RPMI8226 (cell line): Measurements from ENCODE around the gene TUT7.
A peak's percentile ranks its signal among the peaks of the same experiment; 100 is the strongest.
"Not testable (repeated sequence)": the region's sequence is repeated elsewhere in the genome, so short reads cannot be mapped to it uniquely, and the experiment has no call there.

ENCODE experiments used
- DNase-seq: peaks from one replicate; pipeline ENCODE4 v3.0.0-alpha.2; 2015

Gene TUT7

DNA sequence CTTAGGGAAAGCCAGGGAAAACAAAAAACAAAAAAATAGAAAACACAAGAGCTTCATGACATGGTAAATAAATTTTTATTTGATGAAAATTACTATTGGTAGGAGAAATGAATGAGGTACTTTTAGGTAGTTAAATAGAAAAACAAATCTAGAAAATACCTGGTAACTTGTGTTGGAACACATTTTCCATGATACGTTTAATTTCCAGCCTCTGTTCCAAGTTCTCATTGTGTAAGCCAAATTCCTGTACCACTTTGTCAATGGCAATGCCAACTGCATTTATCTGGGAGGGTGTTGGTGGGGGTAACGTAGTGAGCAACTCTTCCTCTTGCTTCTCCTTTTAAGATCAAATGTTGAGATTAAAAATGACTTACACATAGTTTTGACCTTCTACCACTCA lies 9.4 kb downstream of the TUT7 start:
- no peak for DNase-seq

DNA sequence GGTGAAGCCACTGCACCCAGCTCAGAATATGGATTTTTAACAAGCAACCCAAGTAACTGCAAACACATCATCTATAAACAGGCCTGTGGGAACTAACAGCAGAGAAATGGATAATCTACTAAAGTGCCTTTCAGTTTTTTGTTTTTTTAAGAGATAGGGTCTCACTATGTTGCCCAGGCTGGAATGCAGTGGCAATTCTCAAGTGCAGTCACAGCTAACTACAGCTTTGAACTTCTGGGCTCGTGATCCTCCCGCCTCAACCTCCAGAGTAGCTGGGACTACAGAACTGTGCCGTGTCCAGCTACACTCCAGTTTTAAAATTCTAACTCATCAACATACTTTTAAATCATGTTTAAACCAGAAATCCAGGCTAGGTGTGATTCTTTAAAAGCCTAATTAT lies 11.9 kb downstream of the TUT7 start:
- no peak for DNase-seq

DNA sequence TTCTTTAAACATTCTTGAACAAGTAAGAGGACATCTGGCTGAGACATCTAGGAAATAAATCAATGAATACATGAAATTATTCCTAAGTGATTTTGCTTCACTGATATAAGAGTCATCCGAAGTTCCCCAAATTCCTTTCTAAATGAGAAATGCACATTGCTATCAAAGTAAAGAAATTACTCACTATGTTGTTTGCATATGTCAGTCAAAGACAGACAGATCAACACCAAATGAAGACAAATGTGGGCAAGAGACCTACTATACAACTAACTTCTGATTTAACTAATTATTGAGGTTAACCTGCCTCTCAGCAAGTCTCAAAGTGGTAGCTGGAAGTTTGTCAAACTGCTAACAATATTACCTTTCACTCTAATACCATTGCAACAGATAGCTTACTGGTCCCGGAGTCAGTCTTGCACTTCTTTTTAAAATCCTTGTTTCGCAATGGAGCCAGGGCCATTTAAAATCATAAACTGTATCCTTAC lies 13.2 kb downstream of the TUT7 start:
- no peak for DNase-seq

DNA sequence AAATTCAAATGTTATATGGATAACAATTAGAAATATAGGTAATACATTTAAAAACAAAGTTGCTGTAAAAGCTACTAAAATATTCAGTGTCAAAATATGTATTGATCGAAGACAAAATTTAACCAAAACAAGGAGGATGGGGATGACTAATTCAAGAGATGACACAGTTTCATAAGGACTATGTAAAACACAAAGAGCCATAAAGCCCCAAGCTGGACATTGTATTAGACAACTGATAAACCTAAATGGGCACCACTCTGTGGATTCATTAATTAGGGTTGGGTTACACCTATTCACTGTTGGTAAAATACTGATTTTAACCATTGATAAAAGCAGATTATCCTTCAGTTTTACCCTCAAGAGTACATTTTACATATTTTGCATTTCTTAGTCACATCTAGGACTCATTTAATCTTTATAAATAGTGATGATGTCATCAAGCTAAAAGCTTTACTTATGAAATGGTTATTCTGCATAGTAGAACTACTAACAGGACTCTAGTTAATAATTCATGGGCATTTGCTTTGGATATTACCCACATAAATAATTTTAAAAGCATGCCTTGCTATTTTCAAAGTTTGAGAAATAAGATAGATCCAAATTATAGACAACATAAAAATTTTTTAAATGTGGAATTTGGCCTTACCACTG lies 13.7 kb downstream of the TUT7 start:
- no peak for DNase-seq

DNA sequence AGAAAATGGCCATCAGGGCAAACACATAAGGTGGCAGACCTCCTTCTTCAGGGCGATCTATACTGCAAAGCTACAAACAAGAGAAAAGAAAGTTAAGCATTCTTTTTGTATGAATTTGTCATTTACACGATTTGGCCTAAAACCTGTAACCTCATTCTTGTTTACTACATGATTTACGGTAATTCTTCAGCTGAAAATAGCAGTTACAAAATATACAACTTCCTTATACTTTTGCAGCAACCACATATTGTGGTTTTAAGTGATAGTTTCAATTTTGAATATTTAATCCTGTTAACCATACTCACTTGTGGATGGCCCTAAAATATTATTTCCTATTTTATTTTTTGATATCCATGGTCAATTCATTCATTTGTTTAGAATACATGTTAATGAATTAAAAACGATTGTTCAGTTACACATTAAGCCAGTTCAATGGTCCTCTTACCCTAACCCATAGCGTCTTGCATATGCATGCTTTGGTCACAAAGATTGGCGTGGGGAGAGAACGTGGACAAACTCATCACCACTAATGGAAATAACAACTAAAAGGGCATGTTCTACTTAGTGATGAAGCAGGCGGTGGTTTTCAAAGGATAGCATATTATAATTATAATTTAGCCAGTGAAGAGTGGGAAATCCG lies 16.6 kb downstream of the TUT7 start:
- DNase-seq: no peak

DNA sequence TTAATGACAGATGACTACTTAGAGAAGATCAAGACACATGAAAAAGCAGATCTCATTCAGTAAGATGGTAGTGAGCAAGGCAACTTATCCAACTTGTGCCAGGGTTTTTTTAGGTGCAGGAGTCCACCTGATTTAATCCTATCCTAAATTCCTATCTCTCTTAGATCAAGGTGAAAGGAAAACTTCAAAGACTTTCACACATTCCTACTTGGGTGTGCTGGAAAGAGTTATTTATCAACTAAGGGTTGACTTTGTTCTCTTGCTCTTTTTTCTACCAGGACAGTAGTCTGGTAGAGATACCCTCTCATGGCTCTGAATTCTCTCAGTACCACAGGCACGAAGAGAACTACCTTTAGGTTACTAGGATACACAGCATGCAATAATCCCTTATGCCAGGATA lies 18.2 kb downstream of the TUT7 start:
- DNase-seq: no peak

DNA sequence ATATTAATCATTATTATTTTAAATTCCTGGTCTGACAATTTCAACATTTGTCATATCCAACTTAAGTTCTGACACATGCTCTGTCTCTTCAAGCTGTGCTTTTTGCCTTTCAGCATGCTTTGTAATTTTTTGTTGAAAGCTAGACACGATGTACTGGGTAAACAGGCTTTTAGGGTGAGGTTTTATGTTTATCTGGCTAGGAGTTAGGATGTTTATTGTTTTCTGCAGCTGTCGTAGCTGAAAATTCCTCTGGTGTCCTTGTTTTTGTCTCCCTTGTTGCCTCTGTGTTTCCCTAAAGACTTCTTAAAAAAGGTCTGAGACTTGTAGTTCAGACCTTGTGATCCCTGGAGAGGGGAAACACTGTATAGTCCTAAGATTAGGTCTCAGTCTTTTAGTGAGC lies 20.6 kb downstream of the TUT7 start:
- no peak for DNase-seq

DNA sequence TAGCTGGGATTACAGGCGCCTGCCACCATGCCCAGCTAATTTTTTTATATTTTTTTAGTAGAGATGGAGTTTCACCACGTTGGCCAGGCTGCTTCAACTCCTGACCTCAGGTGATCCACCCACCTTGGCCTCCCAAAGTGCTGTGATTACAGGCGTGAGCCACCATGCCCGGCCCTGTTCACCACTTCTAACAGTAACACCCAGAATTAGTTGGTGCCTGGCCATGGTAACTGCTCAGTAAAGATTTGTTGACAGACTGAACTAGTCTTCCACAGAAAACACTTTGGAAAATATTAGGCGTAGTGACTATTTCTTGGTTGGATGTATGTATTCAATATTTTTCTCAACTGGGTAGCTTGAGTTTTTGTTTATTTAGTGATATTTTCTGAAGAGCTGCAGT lies 24.0 kb downstream of the TUT7 start:
- DNase-seq: no peak

DNA sequence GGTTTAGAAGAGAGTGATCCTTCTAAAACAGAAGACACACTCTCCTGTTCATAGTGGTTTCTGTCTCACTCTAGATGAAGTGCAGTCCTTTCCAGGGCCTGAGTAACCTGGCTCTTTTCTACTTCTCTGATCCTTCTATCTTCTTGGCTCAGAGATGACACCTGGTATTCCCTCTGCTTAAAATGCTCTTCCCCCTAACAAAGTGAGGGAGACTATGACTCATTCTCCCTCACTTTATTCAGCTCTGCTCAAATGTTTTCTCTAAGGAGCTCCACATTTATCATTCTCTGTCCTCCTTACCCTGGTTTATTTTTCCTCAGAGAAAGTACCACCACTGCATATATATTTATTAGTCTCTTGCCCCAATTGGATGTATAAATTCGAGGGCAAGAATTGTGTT lies 24.6 kb downstream of the TUT7 start:
- no peak for DNase-seq

DNA sequence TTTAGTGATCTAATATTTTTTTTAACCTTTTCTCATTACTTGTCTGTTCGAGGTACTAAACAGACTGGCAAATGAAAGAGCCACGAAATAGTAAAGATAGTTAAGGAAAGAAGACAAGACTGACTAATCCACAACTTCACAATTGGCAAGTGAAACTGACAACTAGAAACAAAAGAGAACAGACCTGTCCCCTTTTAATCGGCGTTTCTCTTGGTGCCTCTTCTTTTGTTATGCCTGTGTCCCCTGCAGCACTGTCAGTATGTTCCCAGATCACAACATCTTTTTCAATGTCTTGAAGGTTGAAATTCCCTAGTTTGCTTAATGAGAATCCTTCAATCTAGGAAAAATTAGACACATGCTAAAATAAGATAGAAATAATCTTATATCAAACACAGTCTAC lies 26.1 kb downstream of the TUT7 start:
- no peak for DNase-seq

DNA sequence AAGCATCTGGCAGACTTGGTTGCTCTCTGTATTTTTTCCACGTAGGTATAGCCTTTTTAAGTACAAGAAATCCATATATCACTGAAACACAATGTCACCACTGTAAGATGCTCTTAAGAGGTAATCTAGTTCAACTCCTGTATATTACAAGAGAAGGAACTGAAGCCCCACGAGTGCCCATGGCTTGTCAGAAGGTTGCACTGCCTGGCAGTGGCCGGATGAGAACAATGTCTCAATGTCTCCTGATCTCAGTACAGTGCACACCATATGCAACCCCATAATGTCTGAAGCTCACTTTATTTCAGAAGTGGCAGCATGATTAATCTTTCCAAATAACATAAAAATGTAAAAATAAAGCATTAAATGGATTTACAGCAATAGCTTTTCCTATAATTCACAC lies 27.7 kb downstream of the TUT7 start:
- no peak for DNase-seq

DNA sequence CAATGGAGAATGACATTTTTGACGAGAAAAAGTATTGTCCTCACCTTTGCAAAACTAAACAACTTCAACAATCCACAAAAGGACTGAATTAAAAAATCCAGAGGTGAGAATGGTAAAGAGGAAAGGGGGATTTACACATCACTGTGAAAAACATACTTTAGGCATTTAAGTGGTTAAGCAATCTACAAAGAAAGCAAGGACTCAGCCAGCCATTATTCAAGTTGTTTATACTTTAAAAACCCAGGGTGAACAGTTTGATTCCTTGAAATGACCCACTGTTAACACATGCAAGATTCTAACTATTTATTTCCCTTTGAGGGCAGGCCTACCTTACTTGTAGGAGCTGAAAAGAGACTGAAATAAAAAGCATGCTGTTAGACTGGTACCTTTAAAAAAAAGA lies 29.3 kb downstream of the TUT7 start:
- DNase-seq: no peak

DNA sequence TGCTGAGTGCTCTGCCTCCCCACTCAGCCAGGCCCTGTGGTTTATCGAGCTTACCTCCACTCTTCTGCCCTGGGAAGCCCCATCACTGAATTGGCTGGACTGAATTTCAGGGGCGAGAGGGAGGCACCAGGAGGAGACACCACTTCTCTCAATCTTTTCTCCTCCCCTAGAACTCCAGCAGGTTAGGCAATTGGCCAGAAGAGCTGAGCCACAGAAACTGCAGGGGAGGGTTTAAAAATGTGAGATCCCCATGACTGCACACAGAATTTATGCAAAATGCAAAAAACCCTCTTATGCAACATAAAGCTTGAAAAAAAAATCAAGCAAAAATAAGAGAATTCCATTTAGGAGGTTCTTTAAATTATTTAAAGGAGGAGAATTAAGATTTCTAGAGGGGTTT lies 29.9 kb downstream of the TUT7 start:
- DNase-seq: no peak

DNA sequence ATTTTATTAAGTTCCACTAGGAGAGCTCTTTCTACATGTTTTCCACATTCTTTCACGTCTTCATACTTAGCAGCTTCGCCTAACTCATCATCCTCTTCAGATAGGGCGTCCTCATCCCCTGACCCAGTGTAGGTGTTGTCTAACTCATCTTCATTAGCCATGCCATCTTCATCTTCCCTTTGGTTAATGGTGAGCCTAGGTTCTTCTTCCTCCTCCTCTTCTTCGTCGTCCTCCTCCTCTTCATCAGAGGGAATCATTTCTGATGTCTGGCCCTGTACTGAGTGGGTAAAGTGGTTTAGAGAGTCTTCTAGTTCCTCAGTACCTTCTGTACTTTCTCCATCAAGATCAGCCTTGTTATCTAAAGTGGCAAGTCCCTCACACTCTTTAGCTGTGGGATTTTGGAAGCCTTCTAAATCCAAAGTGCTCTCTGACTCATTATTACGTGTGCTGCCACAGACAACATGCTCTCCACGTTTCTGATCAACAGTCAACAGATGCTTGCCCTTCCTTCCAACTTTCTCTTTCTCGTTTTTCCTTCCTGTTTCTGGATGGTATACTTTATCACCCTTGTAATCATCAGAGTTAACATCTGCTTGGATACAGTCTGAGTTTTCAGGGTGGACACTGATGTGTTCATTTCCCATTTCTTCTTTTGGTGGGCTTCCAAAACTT lies 31.1 kb downstream of the TUT7 start:
- no peak for DNase-seq

DNA sequence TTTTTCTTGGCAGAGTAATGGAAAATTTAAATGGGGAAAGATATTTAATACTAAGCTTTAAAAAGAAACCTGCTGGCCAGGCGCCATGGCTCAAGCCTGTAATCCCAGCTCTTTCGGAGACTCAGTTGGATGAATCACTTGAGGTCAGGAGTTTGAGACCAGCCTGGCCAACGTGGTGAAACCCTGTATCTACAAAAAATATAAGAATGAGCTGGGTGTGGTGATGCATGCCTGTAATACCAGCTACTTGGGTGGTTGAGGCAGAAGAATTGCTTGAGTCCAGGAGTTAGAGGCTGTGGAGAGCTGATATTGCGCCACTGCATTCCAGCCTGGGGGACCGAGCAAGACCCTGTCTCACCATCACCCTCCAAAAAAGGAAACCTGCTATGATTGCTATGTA lies 32.8 kb downstream of the TUT7 start:
- no peak for DNase-seq

DNA sequence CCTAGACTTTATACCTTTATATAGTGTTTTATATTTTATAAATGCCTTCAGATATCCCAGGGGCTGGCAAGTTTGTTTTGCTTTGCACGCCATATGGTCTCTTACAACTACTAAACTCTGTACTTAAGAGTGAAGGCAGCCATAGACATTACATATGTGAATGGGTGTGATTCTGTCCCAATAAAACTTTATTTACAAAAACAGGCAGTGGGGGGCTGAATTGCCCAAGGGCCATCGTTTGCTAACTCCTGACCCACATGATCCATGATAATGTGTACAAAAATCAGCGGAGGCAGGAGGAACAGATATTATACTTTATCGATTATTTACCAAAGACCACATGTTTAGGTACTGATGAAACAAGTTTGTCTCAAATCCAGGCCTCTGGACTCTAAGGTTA lies 36.0 kb downstream of the TUT7 start:
- DNase-seq: no peak

DNA sequence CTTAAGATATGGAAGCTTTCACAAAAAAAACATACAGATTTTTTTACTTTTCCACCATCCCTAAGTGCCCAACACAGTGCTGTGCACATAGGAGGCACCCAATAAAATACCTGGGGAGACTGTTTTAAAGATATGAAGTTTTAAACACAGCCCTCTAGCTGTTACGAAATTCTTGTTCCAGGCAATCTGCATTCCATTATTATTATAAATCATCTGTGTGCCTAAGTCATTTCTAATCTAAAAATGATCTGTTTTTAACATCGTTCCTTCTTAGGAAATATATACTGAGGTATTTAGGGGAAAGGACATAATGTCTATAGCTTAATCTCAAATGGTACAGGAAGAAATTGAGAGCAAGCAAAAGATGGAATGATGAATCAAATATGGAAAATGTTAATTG lies 39.1 kb downstream of the TUT7 start:
- no peak for DNase-seq

DNA sequence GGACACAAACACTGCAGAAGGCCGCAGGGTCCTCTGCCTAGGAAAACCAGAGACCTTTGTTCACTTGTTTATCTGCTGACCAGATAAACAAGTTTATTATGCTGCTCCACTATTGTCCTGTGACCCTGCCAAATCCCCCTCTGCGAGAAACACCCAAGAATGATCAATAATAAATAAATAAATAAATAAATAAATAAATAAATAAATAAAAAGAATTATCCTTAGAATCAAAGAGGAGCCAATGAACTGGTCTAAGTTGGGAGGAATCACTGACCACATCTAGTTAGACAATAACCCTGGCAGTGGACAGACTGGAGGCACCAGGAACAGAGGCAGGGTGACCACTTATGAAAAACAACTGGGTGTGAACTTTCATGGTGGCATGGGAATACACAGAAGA lies 41.3 kb downstream of the TUT7 start:
- DNase-seq: not testable (repeated sequence)

DNA sequence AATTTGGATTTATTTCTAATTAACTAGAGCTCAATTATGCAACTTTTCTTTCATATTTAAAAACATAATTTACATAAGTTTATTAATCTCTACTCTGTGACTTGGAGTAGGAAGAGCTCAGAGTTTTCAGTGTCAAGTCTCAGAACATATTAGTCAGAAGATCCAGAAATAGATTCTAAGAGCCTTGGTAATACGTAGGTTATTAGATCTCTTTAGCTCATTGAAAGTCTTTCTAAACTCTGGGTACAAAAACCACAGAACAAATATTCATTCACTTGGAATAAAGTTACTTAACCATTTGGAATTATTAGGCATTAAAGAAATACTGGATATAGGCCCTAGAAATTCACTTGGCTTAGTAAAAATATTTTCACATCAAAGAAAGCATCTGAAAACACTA lies 45.5 kb downstream of the TUT7 start:
- no peak for DNase-seq

DNA sequence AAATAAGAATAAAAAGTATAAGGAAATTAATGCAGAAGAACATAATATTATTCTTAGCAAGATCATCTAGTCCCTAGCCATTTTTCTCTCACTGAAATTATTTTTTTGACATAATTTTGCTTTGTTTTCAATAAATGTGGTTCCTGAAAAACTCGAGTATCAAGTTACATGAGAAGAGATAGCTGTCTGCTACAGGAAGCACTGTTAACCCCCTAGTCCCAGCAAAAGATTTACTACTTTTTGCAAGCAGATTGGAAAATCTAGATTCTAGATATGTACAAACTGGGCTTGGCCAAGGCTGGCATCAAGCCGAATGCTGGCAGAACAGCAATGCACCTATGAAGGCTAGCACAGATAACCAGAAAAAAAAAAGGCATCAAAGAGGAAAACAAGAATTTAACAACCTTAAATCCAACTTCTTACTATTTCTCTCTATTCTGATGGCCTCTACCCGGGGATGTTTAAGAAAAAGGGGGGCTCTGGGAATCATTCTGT lies 49.9 kb downstream of the TUT7 start:
- no peak for DNase-seq

DNA sequence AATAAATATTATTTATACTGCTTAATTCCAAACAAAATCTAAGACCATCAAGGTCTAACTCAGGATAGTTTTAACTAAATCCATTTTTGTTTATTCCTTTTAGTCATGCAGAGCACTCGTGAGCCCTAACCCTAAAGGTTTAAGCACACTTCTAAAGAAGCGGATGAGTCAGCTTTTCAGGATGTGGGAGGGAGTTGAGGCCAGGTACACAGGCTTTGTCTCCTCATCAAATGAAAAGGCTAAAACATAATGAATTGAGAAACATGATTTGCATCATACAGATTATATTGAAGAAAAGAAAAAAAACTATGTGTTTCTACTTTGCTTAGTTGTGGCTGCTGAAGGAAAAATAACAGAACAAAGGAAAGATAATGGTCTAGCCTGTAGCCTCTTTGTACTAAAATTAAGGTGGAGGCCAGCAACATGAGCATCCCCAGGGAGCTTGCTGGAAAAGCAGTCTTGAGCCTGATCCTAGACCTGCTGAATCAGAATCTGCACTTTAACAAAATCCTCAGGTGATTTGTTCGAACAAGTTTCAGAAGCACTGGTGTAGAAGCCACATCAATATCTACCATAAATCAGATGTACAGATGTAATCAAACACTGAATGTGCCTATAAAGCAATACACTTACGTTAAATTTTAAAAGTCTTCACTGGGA lies 50.8 kb downstream of the TUT7 start:
- DNase-seq: no peak

DNA sequence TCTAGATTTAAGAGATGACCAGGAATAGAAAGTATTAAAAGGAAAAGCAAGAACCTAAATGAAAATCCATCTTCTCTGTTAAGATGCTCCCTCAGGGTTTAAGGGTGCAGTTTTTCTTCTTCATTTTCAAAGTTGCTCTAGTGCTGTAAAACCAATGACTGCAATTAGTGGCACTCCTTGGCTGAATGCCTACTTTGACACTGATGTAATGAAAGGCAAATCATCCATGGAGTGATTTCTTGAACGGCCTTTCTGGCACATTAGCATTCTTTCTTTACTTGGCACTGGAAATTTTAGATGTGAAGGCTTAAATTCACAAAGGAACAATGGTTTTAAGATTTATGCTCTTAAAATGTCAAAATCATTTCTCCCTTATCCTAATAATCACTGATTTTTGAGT lies 52.5 kb downstream of the TUT7 start:
- no peak for DNase-seq

DNA sequence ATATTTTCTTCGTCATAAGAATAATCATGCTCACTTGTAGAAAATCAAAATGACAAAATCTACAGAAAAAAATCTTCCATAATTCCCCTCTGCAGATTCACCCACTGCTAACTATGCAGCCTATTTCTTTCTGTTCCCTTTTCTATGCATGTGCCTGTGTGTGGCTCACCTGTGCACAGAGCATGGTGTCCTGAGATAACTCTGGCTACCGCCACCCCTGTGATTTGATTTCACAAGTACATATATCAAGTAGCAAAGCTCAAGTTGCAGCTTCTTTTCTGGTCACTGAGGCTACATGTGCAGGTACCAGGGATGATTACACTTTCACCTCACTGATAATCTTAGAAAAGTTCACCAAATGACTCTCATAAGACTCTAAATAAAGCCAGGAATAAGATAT lies 53.5 kb downstream of the TUT7 start:
- no peak for DNase-seq

DNA sequence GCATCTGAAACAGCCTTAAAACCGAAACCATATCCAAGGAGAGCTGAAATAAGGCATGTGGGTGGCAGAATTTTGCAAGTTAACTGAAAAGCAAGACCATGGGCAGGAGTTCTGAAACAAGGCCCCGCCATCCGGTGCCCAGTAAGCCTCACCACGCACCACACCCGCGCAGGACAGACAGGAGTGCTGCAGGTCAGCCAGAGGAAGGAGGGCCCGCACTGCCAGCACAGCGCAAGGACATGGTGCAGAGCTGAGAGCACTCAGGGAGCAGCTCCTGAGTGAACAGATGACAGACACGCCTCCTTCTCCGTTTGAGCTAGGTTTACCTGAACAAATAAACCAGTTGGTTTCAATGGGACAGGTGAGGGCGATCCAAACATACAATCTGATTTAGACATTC lies 55.3 kb downstream of the TUT7 start:
- peak; percentile 3 for DNase-seq
